Cardiac septum (tissue), 1 donor: ENCODE data around the gene GRIA1. TPM values are rescaled to one million over a fixed set of nuclear protein-coding genes. Genes with fewer than 3 reads are reported as not detected.

Source experiments
- DNase-seq: peaks from one replicate; pipeline ENCODE4 v3.0.0-alpha.2; 2020; ENCODE audit warnings: low spot score
- intact Hi-C: fragments of 100-400 bp; cut with DNase I; formaldehyde crosslinking; loops from one replicate; pipeline ENCODE4 v1.14.0; 2022
- total RNA-seq: library from RNA; stranded (reverse); fragmentation: NEBNext Ultra II Directional; extraction: Animal tissue kit (Norgen Biotek cat#: 25700); gene quantifications from one replicate; pipeline ENCODE4 v1.2.1, GENCODE V29; 2021
- donor health status: DM: no; HTN: no; CAD: no.

Gene GRIA1
- total RNA-seq, 1 donor from 2014 or later: 0.30 TPM

DNA sequence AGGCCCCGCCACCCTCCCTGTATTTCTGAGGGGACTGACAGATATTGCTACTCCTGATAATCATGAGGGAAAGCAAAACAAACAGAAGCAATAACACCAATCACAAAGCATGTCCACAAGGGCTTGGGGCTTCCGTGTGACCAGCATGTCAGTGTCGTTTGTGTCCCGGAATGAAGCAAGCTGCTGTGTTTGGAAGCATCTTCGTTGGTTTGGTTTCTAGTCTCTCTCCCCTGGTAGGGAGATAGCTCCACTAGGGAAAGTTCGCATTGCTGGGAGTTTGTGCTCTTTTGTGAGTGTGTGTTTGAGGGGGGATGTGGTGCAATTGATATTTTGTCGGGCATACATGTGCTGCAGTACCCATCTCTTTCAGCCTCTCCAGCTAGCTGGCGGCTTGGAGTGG, 1.4 kb downstream of the GRIA1 start:
- intact Hi-C loops: no loop called here

DNA sequence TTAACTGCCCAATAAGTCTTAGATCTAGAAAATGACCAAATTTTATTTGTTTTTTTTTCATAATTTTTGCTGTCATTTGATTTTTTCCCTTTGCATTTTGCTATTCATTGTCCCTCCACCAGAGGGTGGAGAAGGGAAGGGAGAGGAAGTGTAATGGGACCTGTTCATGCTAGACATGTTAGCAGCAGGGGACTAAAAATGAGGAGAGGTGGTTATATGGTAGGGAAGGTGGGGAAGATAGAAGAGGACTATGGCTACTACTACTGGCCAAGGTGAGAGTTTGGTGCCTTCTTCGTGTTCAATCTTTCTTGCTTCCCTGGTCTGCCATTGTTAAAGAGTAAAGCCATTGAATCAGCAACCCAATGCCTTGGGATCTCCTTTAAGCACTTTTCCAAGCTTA, 6.4 kb downstream of the GRIA1 start:
- no peak for DNase-seq
- intact Hi-C loops: loop anchor here (1.0 to 5.0 kb wide), 2 partner anchors 215 to 468 kb away; no protein-coding TSS in a partner anchor

More for the DNA sequence above, 1.4 kb downstream of the GRIA1 start:
- DNase-seq: no peak

DNA sequence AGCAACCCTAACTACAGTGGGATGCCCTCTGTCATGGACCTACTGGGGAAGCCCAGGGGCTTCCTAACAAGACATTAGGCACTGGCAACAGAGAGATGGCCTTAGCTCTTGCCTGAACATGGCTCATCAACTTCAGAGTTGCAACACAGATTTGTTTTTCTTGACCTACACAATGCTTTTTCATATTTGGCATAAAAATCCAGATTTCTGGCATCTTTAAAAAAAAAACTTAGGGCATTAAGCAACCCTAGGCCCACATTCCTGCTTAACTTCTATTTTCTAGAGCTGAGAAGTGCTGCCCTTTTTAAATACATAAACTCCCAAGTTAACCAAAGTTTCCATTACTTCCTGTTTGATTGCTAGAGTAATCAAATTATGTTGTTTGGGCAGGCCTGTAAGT, 8.0 kb downstream of the GRIA1 start:
- intact Hi-C loops: loop anchor here (5.0 kb wide), 1 partner anchor 214 kb away; no protein-coding TSS in a partner anchor
- no peak for DNase-seq

GRCh38 chr5:153500178-153500577, 9.7 kb downstream of the GRIA1 start:
- intact Hi-C loops: no loop called here
- no peak for DNase-seq

- no peak for DNase-seq
- intact Hi-C loops: no loop called here
Observed at GRCh38 chr5:153504726-153505125, 14.3 kb downstream of the GRIA1 start.

DNA sequence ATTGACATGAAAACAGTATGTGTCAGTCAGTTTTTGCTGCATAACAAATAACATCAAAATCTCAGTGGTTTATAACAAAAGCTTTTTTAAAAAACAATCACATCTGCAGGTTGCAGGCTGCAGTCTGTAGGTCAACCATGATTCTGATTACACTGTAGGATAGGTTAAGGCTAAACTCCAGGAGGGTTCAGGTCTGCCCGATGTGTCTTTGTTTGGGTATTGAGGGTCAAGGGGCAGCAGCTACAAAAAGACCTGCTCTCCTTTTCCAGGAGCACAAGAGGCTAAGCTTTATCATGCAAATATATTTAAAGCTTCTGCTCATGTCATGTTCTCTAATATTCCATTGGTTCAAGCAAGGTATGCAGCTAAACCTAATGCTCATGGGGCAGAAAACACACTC, 18.2 kb downstream of the GRIA1 start:
- DNase-seq: no peak
- intact Hi-C loops: no loop called here

- intact Hi-C loops: no loop called here
- DNase-seq: no peak
Observed at GRCh38 chr5:153511622-153512021, 21.2 kb downstream of the GRIA1 start.

DNA sequence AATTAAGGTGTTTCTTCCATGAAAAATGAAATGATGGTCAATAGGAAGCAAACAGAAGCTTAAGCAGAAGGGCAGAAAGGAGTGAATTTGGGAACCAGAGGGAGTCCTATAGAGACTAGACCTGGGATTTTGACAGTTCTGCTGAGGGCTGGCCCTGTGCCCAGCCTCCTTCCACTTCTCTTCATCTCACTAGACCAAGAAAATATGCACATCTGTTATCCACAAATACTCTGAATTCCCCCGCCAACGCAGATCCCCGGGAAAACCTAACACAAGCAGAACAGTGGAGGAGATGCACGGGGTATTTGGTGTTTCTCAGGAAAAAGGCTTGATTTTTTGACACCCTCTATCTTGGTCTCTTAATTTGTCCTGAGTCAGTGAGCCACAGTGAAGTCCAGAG, 22.7 kb downstream of the GRIA1 start:
- DNase-seq: no peak
- intact Hi-C loops: no loop called here

DNA sequence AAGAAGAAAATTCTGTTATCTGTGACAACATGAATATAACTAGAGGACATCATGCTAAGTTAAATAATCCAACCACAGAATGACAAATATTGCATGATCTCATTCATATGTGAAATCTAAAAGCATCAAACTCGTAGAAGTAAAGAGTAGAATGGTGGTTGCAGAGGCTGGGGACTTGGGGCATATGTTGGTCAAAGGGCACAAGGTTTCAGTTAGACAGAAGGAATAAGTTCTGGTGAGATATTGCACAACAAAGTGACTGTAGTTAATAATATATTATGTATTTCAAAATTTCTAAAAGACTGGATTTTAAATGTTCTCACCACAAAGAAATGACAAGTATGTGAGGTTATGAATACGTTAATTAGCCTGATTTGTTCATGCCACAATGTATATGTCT, 24.8 kb downstream of the GRIA1 start:
- no peak for DNase-seq
- intact Hi-C loops: no loop called here

DNA sequence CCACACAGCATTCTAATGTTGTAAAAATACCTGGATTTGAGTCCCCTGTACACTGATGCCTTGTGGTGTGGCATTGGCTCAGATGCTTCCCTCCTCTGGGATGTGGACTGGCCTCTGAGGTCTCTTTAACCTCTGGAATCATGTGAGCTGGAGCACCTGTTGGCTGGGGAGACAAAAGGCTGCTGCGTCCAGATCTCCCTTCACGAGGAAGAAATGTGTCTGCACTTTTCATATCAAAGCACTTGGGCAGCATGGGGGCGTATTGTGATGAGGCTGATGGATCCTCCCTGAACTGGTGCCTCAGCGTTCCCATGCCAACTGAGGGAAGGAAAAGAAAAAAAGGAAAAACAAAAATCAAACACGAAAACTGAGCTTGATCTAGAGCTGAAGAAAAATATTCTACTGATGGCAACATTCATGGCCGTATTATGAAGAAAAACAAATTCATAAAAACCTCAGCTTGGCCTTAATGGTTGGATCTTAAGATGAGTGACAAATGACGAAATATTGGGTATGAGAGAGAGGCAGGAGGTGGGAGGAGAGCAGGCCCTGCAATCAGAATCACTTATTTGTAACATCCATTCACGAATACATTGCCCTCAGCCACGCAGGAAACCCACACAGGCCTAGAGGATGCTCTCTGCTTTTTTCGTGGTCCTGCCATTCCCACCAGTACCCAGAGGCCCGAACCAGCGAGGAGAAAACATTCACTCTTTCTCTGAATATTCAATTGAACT, 26.2 kb downstream of the GRIA1 start:
- DNase-seq: no peak
- intact Hi-C loops: no loop called here

GRCh38 chr5:153517241-153517611, 26.8 kb downstream of the GRIA1 start:
- no peak for DNase-seq
- intact Hi-C loops: no loop called here

DNA sequence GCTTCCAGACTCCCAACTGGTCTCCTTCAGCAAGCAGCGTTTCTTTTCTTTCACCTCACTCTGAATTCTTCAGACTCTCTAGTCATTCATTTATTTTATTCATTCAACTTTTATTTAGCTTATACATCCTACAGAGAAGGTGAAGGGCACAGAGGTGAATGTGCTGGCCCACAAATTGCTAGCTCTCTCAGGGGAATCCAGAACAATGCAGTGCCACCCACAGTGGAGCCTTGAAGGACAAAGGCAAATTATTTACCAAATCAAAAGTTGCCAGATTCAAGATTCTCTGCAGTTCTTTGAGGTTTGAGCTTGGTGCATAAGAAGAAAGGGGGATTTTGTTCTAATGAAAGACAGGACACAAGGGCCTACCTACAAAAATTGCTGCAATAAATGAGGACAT, 29.7 kb downstream of the GRIA1 start:
- intact Hi-C loops: no loop called here
- no peak for DNase-seq

GRCh38 chr5:153520952-153521351, 30.5 kb downstream of the GRIA1 start:
- intact Hi-C loops: no loop called here
- no peak for DNase-seq

DNA sequence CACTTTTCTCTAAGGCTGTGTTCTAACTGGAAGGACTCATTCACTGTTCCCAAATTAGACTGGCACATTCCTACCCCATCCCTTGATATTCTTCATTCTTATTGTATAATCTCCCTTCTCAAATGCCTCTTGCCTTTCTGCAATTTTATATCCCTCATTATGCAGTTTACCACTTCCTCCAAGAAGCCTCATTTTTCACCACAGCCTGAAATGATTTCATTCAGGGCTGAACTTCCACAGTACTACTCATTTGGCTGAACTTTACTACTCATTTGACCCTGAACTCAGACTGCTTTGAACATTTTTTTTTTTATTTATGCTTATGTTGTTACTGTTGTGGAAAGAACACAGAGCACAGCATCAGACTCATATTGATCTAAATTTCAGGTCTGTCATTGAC, 32.7 kb downstream of the GRIA1 start:
- no peak for DNase-seq
- intact Hi-C loops: no loop called here

DNA sequence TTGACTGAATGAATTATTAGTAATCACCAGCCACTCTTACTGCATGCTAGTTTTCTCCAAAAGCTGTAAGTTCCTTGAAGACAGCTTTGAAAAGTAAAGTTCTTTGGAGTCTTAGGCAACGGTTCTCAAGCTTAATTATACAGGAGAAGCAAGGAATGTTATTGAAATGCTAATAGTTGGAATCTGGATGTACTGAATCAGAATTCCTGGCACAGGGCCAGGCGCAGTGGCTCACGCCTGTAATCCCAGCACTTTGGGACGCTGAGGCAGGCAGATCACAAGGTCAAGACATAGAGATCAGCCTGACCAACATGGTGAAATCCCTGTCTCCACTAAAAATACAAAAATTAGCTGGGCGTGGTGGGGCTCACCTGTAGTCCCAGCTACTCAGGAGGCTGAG, 33.4 kb downstream of the GRIA1 start:
- DNase-seq: no peak
- intact Hi-C loops: no loop called here

DNA sequence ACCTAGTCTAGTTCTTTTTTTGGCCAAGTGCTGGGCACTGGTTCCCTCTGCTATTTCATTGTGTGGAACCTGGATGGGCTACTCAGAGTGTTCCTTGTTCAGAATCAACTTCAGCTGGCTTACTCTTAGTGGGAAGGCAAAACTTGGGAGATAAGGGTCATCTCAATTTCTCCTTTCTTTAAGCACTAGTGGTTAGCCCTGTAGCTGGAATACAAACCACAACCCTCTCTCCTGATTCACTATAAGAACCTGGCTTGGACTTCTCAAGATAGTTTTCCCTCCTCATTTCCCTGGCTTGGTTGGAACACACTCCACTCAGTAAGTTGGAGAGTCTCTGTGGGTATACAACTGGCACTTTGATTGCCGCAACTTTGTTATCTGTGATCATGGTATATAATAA, 35.1 kb downstream of the GRIA1 start:
- intact Hi-C loops: no loop called here
- no peak for DNase-seq

GRCh38 chr5:153530357-153531143, 40.1 kb downstream of the GRIA1 start:
- no peak for DNase-seq
- intact Hi-C loops: no loop called here

- DNase-seq: no peak
- intact Hi-C loops: no loop called here
Observed at GRCh38 chr5:153533546-153533945, 43.1 kb downstream of the GRIA1 start.

- intact Hi-C loops: no loop called here
- no peak for DNase-seq
Observed at GRCh38 chr5:153534102-153534501, 43.6 kb downstream of the GRIA1 start.

DNA sequence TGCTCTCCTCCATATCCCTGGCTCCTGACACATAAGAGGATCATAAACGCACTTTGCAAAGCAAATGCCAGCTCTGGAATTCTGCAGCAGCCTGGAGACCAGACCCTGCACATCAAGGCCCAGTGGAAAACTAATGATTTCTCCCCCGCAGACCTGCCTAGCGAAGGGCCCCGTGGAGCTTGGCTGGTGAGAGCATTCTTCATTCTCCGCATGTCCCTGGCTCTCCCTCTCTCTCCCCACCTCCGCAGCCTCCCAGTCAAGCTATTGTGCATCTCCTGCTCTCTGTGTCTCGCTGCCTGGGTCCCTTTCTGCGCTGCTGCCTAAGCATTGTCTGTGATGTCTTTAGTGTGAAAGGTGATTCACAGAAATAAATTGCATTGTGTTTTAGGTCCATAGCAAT, 46.7 kb downstream of the GRIA1 start:
- intact Hi-C loops: no loop called here
- DNase-seq: no peak

DNA sequence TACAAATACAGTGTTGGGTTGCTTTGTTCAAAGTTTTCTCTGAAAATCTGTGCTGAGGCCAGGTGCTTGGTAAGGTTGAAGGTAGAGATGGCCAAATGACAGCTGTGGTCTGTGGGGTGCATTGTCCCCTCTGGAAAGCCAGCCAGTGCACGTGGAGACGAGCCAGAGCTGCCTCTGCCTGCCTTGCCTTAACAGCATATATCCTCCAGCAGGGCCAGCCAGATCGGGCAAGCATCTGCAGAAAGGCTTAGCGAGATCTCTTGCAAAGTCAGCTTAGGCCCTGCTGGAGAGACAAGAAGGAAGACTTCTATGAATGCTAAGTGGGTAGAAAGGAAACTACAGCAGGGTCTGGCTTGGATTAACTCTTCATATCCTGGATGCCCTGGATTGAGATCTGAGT, 49.5 kb downstream of the GRIA1 start:
- no peak for DNase-seq
- intact Hi-C loops: no loop called here
